ENCODE data around the gene GPRC5D.

- TF ChIP-seq, protein P1, sequence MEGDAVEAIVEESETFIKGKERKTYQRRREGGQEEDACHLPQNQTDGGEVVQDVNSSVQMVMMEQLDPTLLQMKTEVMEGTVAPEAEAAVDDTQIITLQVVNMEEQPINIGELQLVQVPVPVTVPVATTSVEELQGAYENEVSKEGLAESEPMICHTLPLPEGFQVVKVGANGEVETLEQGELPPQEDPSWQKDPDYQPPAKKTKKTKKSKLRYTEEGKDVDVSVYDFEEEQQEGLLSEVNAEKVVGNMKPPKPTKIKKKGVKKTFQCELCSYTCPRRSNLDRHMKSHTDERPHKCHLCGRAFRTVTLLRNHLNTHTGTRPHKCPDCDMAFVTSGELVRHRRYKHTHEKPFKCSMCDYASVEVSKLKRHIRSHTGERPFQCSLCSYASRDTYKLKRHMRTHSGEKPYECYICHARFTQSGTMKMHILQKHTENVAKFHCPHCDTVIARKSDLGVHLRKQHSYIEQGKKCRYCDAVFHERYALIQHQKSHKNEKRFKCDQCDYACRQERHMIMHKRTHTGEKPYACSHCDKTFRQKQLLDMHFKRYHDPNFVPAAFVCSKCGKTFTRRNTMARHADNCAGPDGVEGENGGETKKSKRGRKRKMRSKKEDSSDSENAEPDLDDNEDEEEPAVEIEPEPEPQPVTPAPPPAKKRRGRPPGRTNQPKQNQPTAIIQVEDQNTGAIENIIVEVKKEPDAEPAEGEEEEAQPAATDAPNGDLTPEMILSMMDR (IDR thresholded peaks at IDR 0.05): no peak
- TF ChIP-seq POLR2AphosphoS5 (IDR thresholded peaks at IDR 0.05): no peak
These were observed 8.2 kb downstream of the GPRC5D start for GRCh38 chr12:12943586-12944260.
